ENCODE results near the gene SCN5A.

The SCN5A gene

GRCh38 chr3:38649500-38650247, at the start of gene SCN5A:
Gene SCN5A (minus strand): TSS chr3:38649687. CDS start chr3:38633307, 16,380 bp downstream.
- no peak for DNase-seq (ENCODE audit: low read depth)
- peak within 1 kb of the TSS; percentile 54 for H3K4me3 ChIP-seq (ENCODE audit: low read depth, low read length)

GRCh38 chr3:38698760-38699159, 49.3 kb upstream of the SCN5A start:
- no peak for DNase-seq (ENCODE audit: low read depth)
- no peak overlapping the region for H3K4me3 ChIP-seq (ENCODE audit: low read depth, low read length)

DNA sequence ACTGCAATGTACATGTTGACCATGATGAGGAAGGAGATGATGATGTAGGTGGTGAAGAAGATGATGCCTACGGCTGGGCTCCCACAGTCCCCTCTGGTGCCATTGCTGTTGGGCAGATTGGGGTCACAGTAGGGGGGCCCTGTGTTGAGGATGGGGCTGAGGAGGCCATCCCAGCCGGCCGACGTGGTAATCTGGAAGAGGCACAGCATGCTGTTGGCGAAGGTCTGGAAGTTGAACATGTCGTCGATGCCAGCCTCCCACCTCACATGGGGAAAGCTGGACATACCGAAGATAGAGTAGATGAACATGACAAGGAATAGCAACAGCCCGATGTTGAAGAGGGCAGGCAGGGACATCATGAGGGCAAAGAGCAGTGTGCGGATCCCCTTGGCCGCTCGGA, 48.6 kb upstream of the SCN5A start:
- no peak for DNase-seq (ENCODE audit: low read depth)
- H3K4me3 ChIP-seq (ENCODE audit: low read depth, low read length) = no peak overlapping the region

DNA sequence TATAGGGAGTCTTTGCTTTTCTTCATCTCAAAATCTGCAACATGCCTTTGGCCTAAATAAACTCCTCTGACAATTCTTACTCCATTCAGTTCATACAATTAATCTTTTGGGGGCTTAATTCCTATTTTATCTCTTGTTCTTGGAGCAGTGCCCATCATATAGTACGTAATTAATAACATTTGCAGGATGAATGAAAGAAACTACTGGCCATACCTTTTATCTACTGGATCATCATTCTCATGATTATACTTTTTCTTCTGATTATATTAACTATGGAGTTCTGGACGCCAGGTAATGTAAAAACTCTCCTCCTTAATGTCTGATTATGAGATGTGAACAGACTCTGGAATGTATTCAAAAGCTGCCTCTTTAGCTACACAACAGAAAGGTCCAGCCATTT, 46.5 kb upstream of the SCN5A start:
- H3K4me3 ChIP-seq (ENCODE audit: low read depth, low read length) = no peak overlapping the region
- no peak for DNase-seq (ENCODE audit: low read depth)

DNA sequence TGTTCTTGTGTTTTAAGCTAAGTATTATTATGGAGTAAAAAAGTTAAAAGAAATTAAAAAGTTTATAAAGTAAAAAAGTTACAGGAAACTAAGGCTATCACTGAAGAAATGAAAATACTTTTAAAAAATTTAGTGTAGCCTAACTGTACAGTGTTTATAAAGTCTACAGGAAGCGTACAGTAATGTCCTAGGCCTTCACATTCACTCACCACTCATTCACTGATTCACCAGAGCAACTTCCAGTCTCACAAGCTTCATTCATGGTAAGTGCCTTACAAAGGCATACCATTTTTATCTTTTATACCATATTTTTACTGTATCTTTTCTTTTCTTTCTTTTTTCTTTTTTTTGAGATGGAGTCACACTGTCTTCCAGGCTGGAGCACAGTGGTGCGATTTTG, 40.7 kb upstream of the SCN5A start:
- DNase-seq (ENCODE audit: low read depth) = no peak
- H3K4me3 ChIP-seq (ENCODE audit: low read depth, low read length) = no peak overlapping the region

DNA sequence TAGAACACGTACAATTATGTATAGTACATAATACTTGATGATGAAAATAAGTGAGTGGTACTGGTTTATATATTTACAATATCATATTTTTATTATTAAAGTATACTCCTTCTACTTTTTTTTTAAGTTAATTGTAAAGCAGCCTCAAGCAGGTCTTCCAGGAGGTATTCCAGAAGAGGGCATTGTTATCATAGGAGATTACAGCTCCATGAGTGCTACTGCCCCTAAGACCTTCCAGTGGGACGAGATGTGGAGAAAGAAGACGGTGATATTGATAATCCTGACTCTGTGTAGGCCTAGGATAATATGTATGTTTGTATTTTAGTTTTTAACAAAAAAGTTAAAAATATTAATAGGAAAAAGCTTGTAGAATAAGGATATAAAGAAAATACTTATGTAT, 40.3 kb upstream of the SCN5A start:
- DNase-seq (ENCODE audit: low read depth) = no peak
- no peak overlapping the region for H3K4me3 ChIP-seq (ENCODE audit: low read depth, low read length)

DNA sequence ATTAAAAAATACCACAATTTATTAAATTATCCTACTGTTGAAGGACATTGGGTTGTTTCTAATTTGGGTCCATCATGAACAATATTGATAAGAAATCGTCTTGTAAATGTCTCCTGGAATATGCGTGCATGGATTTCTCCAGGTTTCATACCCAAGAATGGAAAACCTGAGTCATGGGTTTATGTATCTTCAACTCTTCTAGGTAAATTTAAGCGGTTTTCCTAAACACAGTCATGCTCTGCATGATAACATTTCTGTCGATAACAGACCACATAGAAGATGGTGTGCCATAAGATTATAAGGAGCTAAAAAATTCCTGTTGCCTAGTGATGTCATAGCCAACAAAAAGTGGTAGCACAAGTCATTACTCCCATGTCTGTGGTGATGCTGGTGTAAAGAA, 39.9 kb upstream of the SCN5A start:
- no peak for DNase-seq (ENCODE audit: low read depth)
- H3K4me3 ChIP-seq (ENCODE audit: low read depth, low read length) = no peak overlapping the region

- H3K4me3 ChIP-seq (ENCODE audit: low read depth, low read length) = no peak overlapping the region
- DNase-seq (ENCODE audit: low read depth) = no peak
These were observed 37.8 kb upstream of the SCN5A start for GRCh38 chr3:38687321-38687720.

GRCh38 chr3:38684546-38684945, 35.1 kb upstream of the SCN5A start:
- DNase-seq (ENCODE audit: low read depth) = no peak
- H3K4me3 ChIP-seq (ENCODE audit: low read depth, low read length) = no peak overlapping the region

- no peak for DNase-seq (ENCODE audit: low read depth)
- H3K4me3 ChIP-seq (ENCODE audit: low read depth, low read length) = no peak overlapping the region
These were observed 20.2 kb upstream of the SCN5A start for GRCh38 chr3:38669668-38670067.

DNA sequence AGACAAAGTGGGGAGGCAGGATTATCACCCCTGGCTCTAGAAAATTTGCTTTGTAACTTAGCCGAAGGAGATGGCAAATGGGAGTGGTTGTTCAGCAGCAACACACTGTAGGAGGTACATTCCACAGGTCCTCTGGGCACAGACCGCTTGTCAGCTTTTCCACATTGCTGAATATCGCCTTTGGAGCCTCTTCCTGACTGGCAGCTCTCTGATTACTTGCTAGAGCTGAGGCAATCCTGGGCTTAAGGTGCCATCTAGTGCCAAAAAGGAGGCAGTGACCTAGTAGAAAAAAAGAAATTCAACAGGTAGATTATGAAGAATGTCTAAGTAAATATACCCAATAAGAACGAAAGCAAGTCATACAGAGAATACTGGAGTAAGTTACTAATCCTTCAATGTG, 13.1 kb upstream of the SCN5A start:
- no peak overlapping the region for H3K4me3 ChIP-seq (ENCODE audit: low read depth, low read length)
- no peak for DNase-seq (ENCODE audit: low read depth)

- no peak overlapping the region for H3K4me3 ChIP-seq (ENCODE audit: low read depth, low read length)
- no peak for DNase-seq (ENCODE audit: low read depth)
These were observed 9.4 kb upstream of the SCN5A start for GRCh38 chr3:38658841-38659240.

DNA sequence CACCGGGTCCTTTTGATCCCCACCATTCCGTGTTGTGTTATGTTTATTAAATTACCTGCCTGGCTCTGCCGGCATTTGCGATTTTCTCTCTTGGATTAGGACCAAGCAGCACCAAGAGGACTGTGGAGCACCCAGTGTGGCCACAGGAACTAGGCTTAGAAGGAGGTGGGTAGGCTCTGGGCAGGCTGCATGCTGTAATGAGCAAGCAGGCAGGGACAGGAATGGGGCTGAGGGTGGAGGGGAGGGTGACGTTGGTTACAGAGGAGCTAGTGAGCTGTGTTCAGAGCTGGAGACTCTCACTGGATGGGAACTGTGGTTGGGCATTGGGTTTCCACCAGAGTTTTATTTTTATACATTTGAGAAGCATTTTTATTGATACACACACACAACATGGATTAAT, 7.9 kb upstream of the SCN5A start:
- no peak overlapping the region for H3K4me3 ChIP-seq (ENCODE audit: low read depth, low read length)
- DNase-seq (ENCODE audit: low read depth) = no peak

GRCh38 chr3:38655708-38656300, 6.3 kb upstream of the SCN5A start:
- H3K4me3 ChIP-seq (ENCODE audit: low read depth, low read length) = no peak overlapping the region
- no peak for DNase-seq (ENCODE audit: low read depth)

DNA sequence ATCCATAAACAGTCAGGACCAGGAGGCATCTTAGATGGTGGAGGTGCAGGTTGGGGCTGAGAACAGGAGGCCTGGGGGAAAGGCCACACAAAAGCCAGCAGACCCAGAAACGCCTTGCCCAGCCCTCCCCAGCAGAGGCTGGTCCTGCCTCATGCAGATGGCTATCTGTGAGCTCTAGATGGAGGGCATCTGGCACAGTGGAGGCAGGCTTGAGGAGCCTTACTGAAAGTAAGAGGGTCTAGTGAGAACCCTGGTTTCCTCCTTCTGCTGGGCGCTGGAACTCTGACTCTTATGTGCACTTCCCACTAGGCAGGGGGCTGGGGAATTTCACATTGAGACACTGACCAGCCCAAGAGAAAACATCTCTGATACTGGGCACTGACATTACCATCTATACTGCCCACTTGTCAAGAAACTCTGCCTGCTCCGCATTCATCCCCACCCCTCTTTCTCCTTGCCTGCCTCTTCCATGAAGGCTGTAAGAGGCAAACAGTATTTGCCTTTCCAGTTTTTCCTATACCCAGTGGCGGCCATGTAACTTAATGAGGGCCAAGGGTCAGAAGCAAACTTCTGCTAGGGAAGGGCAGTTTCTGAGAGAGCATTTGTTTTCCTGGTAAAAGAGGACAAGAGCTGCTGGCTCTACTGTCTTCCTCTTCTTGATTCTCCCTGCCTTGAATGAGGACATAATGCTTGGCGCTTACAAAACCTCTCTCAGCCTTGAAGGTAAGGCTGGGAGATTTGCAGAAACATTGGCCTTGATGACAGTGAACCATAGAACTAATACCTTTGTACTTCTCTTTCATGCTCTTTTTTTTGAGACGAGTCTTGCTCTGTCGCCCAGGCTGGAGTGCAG, 4.4 kb upstream of the SCN5A start:
- no peak for DNase-seq (ENCODE audit: low read depth)
- H3K4me3 ChIP-seq (ENCODE audit: low read depth, low read length) = no peak overlapping the region

DNA sequence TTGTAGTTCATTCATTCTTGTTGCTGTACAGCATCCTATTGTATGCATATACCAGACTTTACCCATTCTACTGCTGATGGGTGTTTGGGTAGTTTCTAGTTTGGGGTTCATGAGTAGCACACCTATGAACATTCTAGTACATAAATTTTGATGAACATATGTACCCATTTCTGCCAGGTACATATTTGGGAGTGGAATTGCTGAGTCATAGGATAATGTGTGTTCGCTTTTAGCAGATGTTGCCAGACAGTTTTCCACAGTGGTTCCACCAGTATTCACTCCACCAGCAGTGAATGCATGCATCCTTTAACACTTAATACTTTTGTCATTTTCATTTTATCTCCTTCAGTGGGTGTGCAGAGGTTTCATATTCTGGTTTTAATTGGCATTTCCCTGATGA, 3.4 kb upstream of the SCN5A start:
- no peak overlapping the region for H3K4me3 ChIP-seq (ENCODE audit: low read depth, low read length)
- DNase-seq (ENCODE audit: low read depth) = no peak

GRCh38 chr3:38651153-38651789, 1.8 kb upstream of the SCN5A start:
- no peak for DNase-seq (ENCODE audit: low read depth)
- no peak overlapping the region for H3K4me3 ChIP-seq (ENCODE audit: low read depth, low read length)

GRCh38 chr3:38650248-38650951, 913 bp upstream of the SCN5A start:
- DNase-seq (ENCODE audit: low read depth) = no peak

GRCh38 chr3:38648659-38649499, 608 bp downstream of the SCN5A start:
- peak overlapping the region; percentile 54 for H3K4me3 ChIP-seq (ENCODE audit: low read depth, low read length)
- DNase-seq (ENCODE audit: low read depth) = no peak

More at GRCh38 chr3:38650248-38650951, 913 bp upstream of the SCN5A start:
- H3K4me3 ChIP-seq (ENCODE audit: low read depth, low read length) = no peak overlapping the region
